ENCODE data around the gene SCAP.

The SCAP gene

GRCh38 chr3:47452453-47453215 is 23.1 kb downstream of the SCAP start (continued):
- TF ChIP-seq ZNF398 (tag by site-specific recombination; IDR thresholded peaks at IDR 0.05), result no peak

- no peaks in the 10 kb centered on the region for H3K9me3 ChIP-seq (ENCODE audit: control insufficient read depth, insufficient read depth, low read depth, low read length)
- POLR2A ChIA-PET, result no interaction called here
- no peak overlapping the region for H3K4me3 ChIP-seq (ENCODE audit: low read depth, low read length)
- no peaks in the 10 kb centered on the region; the same call in 1 of the 2 replicates for H3K4me1 ChIP-seq (ENCODE audit: control insufficient read depth, insufficient read depth, low read length)
- H3K27ac ChIP-seq (ENCODE audit: extremely low read depth, low read depth, low read length), result peak overlapping the region; percentile 17
- TF ChIP-seq ZNF37A (tag by site-specific recombination; IDR thresholded peaks at IDR 0.05) (no peak), ZNF16 (tag by site-specific recombination; IDR thresholded peaks at IDR 0.05; ENCODE audit: low read depth) (no peak), ZSCAN18 (tag by site-specific recombination; IDR thresholded peaks at IDR 0.05) (no peak), ZNF146 (tag by site-specific recombination; IDR thresholded peaks at IDR 0.05) (no peak), ZNF555 (tag by site-specific recombination; conservative IDR thresholded peaks at IDR 0.05) (no peak), ZSCAN5A (tag by site-specific recombination; IDR thresholded peaks at IDR 0.05) (no peak), KLF17 (tag by site-specific recombination; IDR thresholded peaks at IDR 0.05) (no peak), ZNF501 (tag by site-specific recombination; IDR thresholded peaks at IDR 0.05) (no peak)
- CTCF ChIA-PET, result no interaction called here
- H3K36me3 ChIP-seq (ENCODE audit: control insufficient read depth in 2 of 2, insufficient read depth in 1 of 2, low read length in 2 of 2), result peaks cover 0 to 30% of the 10 kb centered on the region in 2 experiments; a peak in 1 of 3 replicates
Observed at GRCh38 chr3:47444103-47444502, 31.6 kb downstream of the SCAP start.

GRCh38 chr3:47443611-47443995 is 32.1 kb downstream of the SCAP start:
- Histone ChIP-seq H3K9me3 (ENCODE audit: control insufficient read depth, insufficient read depth, low read depth, low read length) (no peaks in the 10 kb centered on the region), H3K4me1 (ENCODE audit: control insufficient read depth, insufficient read depth, low read length) (no peaks in the 10 kb centered on the region; the same call in 1 of the 2 replicates), H3K27ac (ENCODE audit: extremely low read depth, low read depth, low read length) (peak overlapping the region; percentile 17; the same call in 1 of the 2 replicates), H3K4me3 (ENCODE audit: low read depth, low read length) (no peak overlapping the region), H3K36me3 (ENCODE audit: control insufficient read depth in 2 of 2, insufficient read depth in 1 of 2, low read length in 2 of 2) (peaks cover 0 to 34% of the 10 kb centered on the region in 2 experiments; a peak in 2 of 3 replicates)
- ChIA-PET POLR2A (no interaction called here), CTCF (no interaction called here)
- TF ChIP-seq ZNF791 (tag by site-specific recombination; IDR thresholded peaks at IDR 0.05), result no peak
- no peak for TF ChIP-seq SP3 (tag by site-specific recombination; IDR thresholded peaks at IDR 0.05)
- no peak for TF ChIP-seq ZSCAN23 (tag by site-specific recombination; IDR thresholded peaks at IDR 0.05)
- TF ChIP-seq ZNF394 (tag by site-specific recombination; IDR thresholded peaks at IDR 0.05; ENCODE audit: borderline replicate concordance), result no peak
- no peak for TF ChIP-seq ZNF704 (tag by site-specific recombination; IDR thresholded peaks at IDR 0.05)
- no peak for TF ChIP-seq WT1 (tag by site-specific recombination; IDR thresholded peaks at IDR 0.05)
- TF ChIP-seq ZIC2 (tag by site-specific recombination; IDR thresholded peaks at IDR 0.05), result no peak
- no peak for TF ChIP-seq MYNN (tag by site-specific recombination; IDR thresholded peaks at IDR 0.05; ENCODE audit: borderline replicate concordance)

Data from HEK293 (cell line).